Measurements from ENCODE around the gene TLK2.
"Not testable (repeated sequence)": the region's sequence is repeated elsewhere in the genome, so short reads cannot be mapped to it uniquely, and the experiment has no call there.

TLK2 gene

DNA sequence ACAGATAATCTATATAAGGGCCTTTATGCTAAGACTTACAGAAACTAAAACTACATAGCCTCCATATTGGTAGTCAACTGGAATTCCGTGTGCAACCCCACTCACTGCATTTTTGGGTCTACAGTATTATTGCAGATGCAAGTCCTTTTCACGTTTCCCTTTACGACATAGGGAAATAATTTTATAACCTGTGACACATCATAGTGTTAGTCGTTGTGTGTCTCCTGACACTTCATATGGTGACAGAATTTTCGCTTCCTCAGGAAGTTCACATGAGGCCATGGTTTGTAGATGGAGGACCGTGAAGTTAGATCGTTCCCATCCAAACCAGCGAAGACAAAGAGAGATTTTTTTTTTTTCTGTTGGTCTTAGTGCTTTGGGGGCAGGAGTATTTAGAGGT is 133.1 kb downstream of the TLK2 start:
- Mint-ChIP-seq H3K4me3 (no peak overlapping the region), H3K36me3 (ENCODE audit: low read depth) (peaks cover 75% of the 10 kb centered on the region), H3K27ac (no peak overlapping the region), H3K27me3 (ENCODE audit: low read depth, poor library complexity) (peaks cover under 1% of the 10 kb centered on the region), H3K9me3 (no peaks in the 10 kb centered on the region), H3K4me1 (peaks cover 7% of the 10 kb centered on the region)
- DNase-seq, result no peak
- TF ChIP-seq, protein P1, sequence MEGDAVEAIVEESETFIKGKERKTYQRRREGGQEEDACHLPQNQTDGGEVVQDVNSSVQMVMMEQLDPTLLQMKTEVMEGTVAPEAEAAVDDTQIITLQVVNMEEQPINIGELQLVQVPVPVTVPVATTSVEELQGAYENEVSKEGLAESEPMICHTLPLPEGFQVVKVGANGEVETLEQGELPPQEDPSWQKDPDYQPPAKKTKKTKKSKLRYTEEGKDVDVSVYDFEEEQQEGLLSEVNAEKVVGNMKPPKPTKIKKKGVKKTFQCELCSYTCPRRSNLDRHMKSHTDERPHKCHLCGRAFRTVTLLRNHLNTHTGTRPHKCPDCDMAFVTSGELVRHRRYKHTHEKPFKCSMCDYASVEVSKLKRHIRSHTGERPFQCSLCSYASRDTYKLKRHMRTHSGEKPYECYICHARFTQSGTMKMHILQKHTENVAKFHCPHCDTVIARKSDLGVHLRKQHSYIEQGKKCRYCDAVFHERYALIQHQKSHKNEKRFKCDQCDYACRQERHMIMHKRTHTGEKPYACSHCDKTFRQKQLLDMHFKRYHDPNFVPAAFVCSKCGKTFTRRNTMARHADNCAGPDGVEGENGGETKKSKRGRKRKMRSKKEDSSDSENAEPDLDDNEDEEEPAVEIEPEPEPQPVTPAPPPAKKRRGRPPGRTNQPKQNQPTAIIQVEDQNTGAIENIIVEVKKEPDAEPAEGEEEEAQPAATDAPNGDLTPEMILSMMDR (IDR thresholded peaks at IDR 0.05), result no peak

DNA sequence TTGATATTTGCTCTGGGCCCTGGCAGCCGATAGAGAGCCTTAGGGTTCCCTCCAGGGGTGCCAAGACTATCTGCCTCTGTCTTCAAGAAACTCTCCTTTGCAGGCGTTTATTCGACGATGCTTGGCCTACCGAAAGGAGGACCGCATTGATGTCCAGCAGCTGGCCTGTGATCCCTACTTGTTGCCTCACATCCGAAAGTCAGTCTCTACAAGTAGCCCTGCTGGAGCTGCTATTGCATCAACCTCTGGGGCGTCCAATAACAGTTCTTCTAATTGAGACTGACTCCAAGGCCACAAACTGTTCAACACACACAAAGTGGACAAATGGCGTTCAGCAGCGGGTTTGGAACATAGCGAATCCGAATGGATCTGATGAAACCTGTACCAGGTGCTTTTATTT is 133.7 kb downstream of the TLK2 start:
- not testable (repeated sequence) for H3K4me3 Mint-ChIP-seq; H3K9me3 Mint-ChIP-seq; H3K27ac Mint-ChIP-seq; H3K27me3 Mint-ChIP-seq (ENCODE audit: low read depth, poor library complexity); DNase-seq
- Mint-ChIP-seq H3K36me3 (ENCODE audit: low read depth) (peaks cover 69% of the 10 kb centered on the region), H3K4me1 (peaks cover 12% of the 10 kb centered on the region)

DNA sequence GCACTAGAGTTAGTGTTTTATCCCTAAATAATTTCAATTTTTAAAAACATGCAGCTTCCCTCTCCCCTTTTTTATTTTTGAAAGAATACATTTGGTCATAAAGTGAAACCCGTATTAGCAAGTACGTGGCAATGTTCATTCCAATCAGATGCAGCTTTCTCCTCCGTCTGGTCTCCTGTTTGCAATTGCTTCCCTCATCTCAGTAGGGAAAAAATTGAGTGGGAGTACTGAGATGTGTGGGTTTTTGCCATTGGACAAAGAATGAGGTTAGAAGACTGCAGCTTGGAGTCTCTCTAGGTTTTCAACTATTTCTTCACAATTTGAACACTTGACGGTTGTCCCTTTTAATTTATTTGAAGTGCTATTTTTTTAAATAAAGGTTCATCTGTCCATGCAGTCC is 134.5 kb downstream of the TLK2 start:
- Mint-ChIP-seq H3K36me3 (ENCODE audit: low read depth) (peaks cover 61% of the 10 kb centered on the region), H3K4me1 (peaks cover 20% of the 10 kb centered on the region)
- not testable (repeated sequence) for H3K4me3 Mint-ChIP-seq; DNase-seq; H3K27me3 Mint-ChIP-seq (ENCODE audit: low read depth, poor library complexity); H3K9me3 Mint-ChIP-seq; H3K27ac Mint-ChIP-seq

DNA sequence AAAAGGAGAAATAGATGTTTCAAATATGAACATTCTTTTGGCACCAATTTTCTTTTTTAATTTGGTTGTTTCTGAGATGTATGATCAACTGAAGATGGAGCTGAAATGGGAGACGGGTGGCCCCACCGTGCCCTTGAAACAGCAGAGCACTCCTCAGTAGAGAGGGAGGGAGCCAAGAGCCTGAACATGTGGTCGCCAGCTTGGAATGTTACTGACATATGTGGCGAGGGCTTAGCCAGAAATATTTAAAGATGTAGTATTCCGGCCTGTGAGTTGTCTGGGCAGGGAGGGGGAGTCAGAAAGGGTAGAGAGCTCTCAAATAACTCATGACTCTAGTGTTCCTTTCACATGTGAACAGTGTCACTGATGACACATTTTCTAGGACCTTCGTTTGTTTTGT is 135.5 kb downstream of the TLK2 start:
- no peak for DNase-seq
- TF ChIP-seq, protein P1 (IDR thresholded peaks at IDR 0.05), result no peak
- H3K9me3 Mint-ChIP-seq, result no peaks in the 10 kb centered on the region
- peaks cover 31% of the 10 kb centered on the region for H3K4me1 Mint-ChIP-seq
- H3K27ac Mint-ChIP-seq, result peak overlapping the region; percentile 1
- H3K4me3 Mint-ChIP-seq, result no peak overlapping the region
- peaks cover 53% of the 10 kb centered on the region for H3K36me3 Mint-ChIP-seq (ENCODE audit: low read depth)
- peaks cover 2% of the 10 kb centered on the region for H3K27me3 Mint-ChIP-seq (ENCODE audit: low read depth, poor library complexity)

DNA sequence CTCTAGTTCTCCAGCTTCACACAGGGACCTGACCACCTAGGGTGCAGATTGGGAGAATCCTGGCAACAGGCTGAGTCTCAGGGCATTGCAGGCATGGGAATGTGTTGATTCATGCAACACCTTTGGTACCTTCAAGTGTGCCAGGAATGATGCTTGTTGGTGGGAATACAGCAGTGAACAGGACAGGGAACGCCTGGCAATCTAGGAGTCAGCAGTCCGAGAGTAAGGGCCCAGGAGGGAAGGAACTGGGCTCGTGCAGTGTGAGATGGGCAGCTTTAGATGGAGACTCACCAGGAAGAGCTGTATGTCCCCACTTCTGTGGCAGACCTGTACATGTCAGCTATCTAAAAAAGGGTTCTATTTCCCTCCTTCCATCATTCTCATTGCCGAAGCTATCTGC is 136.9 kb downstream of the TLK2 start:
- Mint-ChIP-seq H3K36me3 (ENCODE audit: low read depth) (peaks cover 40% of the 10 kb centered on the region), H3K9me3 (no peaks in the 10 kb centered on the region), H3K4me1 (peaks cover 40% of the 10 kb centered on the region), H3K4me3 (no peak overlapping the region), H3K27ac (no peak overlapping the region), H3K27me3 (ENCODE audit: low read depth, poor library complexity) (peaks cover 2% of the 10 kb centered on the region)
- DNase-seq, result no peak
- TF ChIP-seq, protein P1 (IDR thresholded peaks at IDR 0.05), result no peak

DNA sequence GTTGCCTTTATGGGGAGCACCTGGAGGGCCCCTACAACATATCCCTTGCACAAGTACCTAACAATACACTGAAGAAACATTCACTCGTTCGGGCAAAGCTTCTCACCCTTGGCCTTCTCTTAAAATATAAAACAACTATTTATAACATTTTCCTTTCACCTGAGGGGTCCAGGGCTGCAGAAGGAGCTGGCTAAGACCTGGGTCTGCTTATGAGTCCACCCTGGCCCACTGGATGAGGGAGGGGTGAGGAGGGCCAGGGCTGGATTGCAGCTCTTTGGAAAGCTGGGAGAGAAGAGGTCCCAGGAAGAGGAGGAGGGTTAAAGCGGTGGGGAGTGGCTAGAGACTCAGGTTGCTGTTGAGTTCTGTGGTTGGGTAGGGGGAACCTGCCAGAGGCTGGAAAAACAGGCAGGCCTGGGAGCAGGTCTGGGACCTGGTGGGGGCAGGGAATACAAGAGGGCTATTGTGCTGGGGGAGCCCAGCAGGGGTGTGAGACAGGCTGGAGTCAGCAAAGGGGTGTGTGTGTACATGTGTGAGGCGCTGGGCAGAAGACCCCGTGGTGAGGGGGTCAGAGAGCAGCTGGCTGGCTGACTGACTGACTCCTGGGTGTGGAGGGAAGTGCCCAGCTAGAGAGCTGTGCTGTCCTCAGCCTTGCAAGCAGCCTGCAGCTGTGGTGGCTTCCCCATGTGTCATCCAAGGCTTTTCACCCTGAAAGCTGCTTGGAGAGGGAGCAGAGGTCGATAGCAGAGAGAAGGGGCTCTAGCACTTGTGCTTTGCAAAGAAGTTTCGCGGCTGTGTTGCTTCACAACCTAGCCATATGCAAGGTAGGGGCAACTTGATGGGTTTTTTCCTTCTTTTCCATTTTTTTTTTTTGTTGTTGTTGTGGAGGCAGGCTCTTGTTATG is 138.6 kb downstream of the TLK2 start:
- peaks cover 45% of the 10 kb centered on the region for H3K4me1 Mint-ChIP-seq
- DNase-seq, result peak; percentile 42
- peak overlapping the region; percentile 62 for H3K4me3 Mint-ChIP-seq
- peaks cover 28% of the 10 kb centered on the region for H3K36me3 Mint-ChIP-seq (ENCODE audit: low read depth)
- TF ChIP-seq, protein P1 (IDR thresholded peaks at IDR 0.05), result no peak
- peak overlapping the region; percentile 98 for H3K27ac Mint-ChIP-seq
- H3K27me3 Mint-ChIP-seq (ENCODE audit: low read depth, poor library complexity), result peaks cover 2% of the 10 kb centered on the region
- H3K9me3 Mint-ChIP-seq, result no peaks in the 10 kb centered on the region
